ENCODE measurements around the gene NPTN.

Gene NPTN

DNA sequence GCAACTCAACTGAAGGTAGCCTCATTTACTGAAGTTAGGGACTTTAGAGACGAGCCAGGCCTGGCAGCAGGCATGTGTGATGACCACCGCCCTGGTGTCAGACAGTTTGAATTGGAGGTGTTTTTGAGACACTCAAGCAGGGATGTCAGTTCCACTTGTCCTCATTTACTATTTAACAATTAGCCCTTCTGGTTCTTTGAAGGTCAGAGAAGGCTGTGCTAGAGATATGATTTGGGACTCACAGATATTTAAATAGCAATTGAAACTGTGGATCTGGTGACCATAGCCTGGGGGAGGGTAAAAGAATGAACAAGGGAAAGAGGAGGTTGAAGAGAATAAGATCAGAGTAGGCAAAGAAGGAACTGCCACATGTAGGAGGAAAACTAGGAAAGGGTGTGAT, 115.6 kb downstream of the NPTN start:
- no peak for DNase-seq

DNA sequence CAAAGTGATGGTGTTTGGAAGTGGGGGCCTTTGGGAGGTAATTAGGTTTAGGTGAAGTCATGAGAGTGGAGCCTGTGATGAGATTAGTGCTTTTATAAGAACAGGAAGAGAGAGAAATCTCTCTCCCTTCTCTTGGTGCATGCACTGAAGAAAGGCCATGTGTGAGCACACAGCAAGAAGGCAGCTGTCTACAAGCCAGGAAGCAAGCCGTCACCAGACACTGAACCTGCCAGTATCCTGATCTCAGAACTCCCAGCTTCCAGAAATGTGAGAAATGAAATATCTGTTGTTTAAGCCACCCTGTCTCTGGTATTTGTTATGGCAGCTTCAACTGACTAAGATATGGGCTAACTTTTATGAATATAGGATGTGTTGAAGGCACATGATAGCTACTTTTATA, 117.7 kb downstream of the NPTN start:
- no peak for DNase-seq

All from stimulated activated CD4-positive, alpha-beta T cell treated with anti-CD3 and anti-CD28 coated beads, Interleukin-4, amount 100 ng/mL, for 1 hour (primary cell).